ENCODE data around the gene CLDN14.

Gene CLDN14

DNA sequence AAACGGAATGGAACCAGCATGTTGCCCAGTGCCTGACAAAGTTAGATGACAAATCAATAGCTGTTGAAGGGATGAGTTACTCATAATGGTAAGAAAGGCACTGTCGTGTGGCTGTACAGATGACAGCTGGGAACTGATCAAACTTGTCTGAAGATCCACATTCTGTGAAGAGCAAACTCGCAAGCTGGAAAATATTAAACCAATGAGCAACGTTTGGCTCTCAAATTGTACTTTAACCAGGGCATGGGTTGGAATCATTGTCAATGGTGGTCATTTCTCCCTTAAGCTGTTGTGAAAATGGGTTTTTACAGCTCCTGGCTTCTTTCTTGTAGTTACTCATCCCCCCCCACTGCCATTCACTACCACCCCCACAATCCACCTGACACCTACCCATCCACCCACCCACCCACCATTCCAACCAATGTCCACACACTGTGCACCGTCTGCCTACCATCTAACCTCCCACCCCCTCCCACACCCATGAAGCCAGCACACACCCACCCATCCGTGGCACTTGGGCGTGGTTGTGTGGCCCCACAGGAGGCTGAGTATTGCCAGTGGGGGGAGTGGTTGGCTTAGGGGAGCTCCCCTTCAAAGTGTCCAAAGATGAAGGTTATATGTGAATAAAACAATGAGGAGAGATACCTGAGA, 46.7 kb downstream of the CLDN14 start:
- DNase-seq (ENCODE audit: low spot score): no peak

DNA sequence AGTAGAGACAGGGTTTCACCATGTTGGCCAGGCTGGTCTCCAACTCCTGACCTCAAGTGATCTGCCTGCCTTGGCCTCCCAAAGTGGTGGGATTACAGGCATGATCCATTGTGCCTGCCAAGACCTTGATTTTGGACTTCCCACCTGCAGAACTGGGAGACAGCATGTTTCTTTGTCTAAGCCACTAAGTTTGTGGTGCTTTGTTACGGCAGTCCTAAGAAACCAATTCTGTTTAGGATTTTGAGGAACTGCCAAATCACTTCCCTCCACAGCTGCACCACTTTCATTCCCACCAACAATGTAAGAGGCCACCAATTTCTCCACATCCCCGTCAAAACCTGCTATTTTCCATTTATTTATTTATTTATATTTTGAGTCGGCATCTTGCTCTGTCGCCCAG, 48.7 kb downstream of the CLDN14 start:
- no peak for DNase-seq (ENCODE audit: low spot score)

GRCh38 chr21:36430841-36431240, 49.1 kb downstream of the CLDN14 start:
- DNase-seq (ENCODE audit: low spot score): no peak

GRCh38 chr21:36429947-36430546, 49.9 kb downstream of the CLDN14 start:
- peak; percentile 86 for DNase-seq (ENCODE audit: low spot score)

DNA sequence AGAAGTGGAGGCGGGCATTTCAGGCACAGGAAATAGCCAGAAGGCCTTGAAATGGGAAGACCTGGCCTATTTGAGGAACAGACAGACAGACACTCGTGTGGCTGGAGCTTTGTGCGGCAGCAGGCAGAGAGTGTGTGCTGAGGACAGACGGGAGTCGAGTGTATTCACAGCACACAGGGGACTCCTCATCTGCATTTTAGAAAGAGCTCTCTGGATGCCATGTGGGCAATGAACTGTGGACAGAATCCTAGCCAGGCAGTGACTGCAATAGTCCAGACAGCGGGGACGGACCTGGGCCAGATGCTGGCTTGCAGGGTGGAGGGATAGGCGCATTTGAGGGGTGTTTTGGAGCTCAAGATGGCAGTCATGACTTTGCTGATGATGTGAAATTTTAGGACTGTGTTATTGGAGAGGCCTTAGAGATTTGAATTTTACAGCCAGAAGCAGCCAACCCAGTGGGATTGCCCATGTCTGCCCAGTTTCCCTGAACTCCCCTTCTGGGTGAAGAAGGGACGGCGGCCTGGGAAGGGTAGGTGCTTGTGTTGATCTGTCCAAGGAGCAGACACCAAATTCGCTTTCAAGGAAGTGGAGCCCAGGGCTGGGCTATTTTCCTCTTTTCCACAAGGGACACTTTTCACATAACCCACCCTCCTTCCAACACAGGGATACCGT, 51.0 kb downstream of the CLDN14 start:
- DNase-seq (ENCODE audit: low spot score): no peak

- no peak for DNase-seq (ENCODE audit: low spot score)
Measured at GRCh38 chr21:36427502-36427901, 52.4 kb downstream of the CLDN14 start.

GRCh38 chr21:36425286-36425685, 54.6 kb downstream of the CLDN14 start:
- DNase-seq (ENCODE audit: low spot score): no peak

- no peak for DNase-seq (ENCODE audit: low spot score)
Measured at GRCh38 chr21:36424592-36424991, 55.3 kb downstream of the CLDN14 start.

DNA sequence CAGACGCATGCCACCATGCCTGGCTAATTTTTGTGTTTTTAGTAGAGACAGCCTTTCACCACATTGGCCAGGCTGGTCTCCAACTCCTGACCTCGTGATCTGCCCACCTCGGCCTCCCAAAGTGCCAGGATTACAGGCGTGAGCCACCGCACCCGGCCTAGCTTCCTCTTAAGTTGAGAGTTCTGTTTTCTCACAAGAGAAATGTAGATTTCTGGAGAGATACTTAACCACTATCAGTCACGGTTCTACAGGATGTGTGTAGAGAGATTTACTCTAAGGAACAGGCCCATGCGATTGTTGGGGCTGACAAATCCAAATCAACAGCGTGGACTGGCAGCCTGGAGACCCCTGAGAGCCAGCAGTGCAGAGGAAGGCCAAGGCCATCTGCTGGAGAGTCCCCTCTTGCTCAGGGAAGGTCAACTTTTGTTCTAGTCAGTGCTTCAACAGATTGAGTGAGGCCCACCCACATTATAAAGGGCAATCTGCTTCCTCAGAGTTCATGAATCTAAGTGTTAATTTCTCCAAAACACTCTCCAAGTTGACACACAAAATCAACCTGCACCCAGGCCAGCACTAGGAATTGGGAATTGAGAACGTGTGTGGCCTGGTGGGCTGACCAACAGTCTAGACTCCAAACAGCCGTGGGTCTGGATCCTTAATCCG, 56.0 kb downstream of the CLDN14 start:
- peak; percentile 9 for DNase-seq (ENCODE audit: low spot score)

DNA sequence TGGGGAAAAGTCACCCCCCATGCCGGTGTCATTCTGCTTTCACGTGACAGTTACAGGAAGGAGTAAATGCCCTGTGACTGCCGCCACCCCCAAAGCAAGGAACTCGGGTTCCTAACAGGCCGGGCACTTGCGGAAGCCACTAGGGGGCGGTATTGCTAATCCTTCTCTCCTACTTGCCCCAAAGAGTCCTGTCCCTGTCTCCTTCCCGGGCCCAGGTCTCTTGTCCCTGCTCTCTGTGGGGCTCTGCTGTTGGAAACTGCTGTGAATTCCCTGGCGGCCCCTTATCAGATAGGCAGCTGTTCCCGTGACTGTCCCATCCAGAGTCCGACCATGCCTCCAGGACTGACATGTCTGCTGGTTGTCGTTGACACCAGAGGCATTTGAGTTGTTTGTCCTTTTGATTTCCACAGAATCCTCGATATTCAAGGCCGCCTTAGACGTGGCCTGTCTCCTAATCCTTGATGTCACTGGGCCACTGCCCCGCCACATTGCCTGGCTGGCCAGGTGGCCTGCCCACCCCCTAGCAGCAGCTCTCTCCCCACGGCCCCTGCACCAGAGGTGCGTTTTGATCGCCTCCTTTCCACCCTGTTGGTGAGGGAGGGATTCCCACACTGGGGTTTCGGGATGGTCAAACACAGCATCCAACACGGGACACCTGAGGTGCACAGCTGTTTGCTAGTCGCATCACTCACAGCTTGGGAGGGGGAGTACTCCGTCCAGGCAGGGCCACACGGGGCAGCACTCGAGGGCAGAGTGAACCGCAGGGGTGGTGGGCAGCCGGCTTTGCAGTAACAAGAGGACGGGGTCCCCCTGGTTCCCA, 57.4 kb downstream of the CLDN14 start:
- peak; percentile 31 for DNase-seq (ENCODE audit: low spot score)

- DNase-seq (ENCODE audit: low spot score): no peak
Measured at GRCh38 chr21:36420571-36421339, 59.2 kb downstream of the CLDN14 start.

GRCh38 chr21:36419996-36420395, 59.9 kb downstream of the CLDN14 start:
- DNase-seq (ENCODE audit: low spot score): peak; percentile 48

DNA sequence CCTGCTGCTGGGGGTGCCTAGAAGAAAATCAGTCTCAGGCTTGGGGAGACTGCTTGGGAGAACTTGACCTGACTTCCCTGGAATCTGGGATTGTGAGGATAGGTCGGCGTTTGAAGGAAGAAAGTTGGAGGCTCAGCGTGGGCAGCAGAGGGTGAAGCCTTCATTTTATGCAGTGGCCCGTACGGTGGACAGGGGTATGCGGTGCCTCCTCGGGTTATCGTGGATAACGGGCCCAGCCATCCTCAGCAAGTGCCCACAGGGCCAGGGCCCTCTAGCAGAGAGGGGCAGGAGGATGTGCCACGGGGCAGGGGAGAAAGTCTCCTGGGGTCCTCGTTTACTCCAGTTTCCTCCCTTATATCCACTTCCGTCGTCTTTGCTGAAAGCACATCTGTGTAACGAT, 60.7 kb downstream of the CLDN14 start:
- DNase-seq (ENCODE audit: low spot score): no peak

DNA sequence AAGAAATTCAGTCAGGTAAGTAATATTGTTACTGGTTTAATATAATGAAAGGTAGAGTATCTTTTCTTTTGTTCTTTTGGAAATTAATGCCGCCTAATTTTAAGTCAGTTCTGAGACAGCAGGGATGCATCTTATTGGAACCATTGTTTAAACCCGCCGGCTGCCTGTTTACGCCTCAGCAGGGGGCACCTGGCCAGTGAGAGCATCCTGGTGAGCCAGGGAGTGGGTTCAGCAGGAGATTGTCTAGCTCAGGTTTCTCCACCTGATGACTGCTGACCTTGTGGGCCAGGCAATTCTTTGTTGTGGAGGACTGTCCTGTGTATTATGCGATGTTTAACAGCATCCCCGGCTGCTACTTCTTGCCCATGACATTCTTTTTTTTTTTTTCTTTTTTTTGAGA, 64.5 kb downstream of the CLDN14 start:
- no peak for DNase-seq (ENCODE audit: low spot score)

DNA sequence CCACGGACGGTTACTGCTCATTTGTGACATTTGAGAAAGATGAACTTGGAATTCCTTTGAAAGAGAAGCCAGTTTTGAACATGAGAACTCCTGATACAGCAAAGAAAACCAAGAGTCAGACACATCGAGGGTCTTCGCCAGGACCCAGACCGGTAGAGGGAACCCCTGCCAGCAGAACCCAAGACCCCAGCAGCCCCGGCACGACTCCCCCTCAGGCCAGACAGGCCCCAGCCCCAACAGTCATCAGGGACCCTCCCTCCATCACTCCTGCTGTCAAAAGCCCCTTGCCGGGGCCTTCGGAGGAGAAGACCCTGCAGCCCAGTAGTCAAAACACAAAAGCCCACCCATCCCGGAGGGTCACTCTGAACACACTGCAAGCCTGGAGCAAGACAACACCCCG, 67.0 kb downstream of the CLDN14 start:
- DNase-seq (ENCODE audit: low spot score): no peak

- DNase-seq (ENCODE audit: low spot score): no peak
Measured at GRCh38 chr21:36411301-36411700, 68.6 kb downstream of the CLDN14 start.

All from activated CD4-positive, alpha-beta T cell treated with anti-CD3 and anti-CD28 coated beads, Interleukin-2, Interleukin-4, amounts not matched to agents 100 ng/mL and 50 ng/mL, durations not matched to agents 16 hours and 8 hours (primary cell).